OCI-LY3 (cell line): ENCODE data around the gene TMEM233.

Experiments
- H2AFZ ChIP-seq: fragments of 200-600, 300-600 bp; shearing (Covaris generic); 2 replicates; pipeline ENCODE4 v1.6.0; 2014; ENCODE audit warnings: antibody characterized with exemption, low read depth, low read length
- H3K27ac ChIP-seq: fragments of 200-600, 300-600 bp; sonication (generic); 2 replicates; pipeline ENCODE4 v1.5.1; 2014; ENCODE audit warnings: mild to moderate bottlenecking, low read length, moderate library complexity, mixed read lengths
- H3K27me3 ChIP-seq: fragments of 200-600, 300-600 bp; sonication (generic); 2 replicates; pipeline ENCODE4 v1.6.1; 2014; ENCODE audit warnings: low read depth, low read length, mixed read lengths
- H3K36me3 ChIP-seq: fragments of 200-600, 300-600 bp; sonication (generic); replicated peaks from 2 replicates; pipeline ENCODE3; 2014; ENCODE audit warnings: low read depth, low read length, mixed read lengths
- H3K4me1 ChIP-seq: fragments of 300-600, 200-600 bp; sonication (generic); 2 replicates; pipeline ENCODE4 v1.6.1; 2014; ENCODE audit warnings: low read length, mixed read lengths
- H3K4me2 ChIP-seq: fragments of 200-600, 300-600 bp; sonication (generic); 2 replicates; pipeline ENCODE4 v1.6.1; 2014; ENCODE audit warnings: low read length, mixed read lengths
- H3K4me3 ChIP-seq: fragments of 300-600, 200-600 bp; sonication (generic); 2 replicates; pipeline ENCODE4 v1.5.1; 2014; ENCODE audit warnings: antibody characterized with exemption, mild to moderate bottlenecking, low read length, moderate library complexity
- H3K79me2 ChIP-seq: fragments of 300-600, 200-600 bp; shearing (Covaris generic); 2 replicates; pipeline ENCODE4 v1.6.1; 2014; ENCODE audit warnings: mild to moderate bottlenecking, low read length, mixed read lengths
- H3K9ac ChIP-seq: fragments of 300-600, 200-600 bp; shearing (Covaris generic); 2 replicates; pipeline ENCODE4 v1.6.0; 2014; ENCODE audit warnings: mild to moderate bottlenecking, low read length, moderate library complexity
- H3K9me3 ChIP-seq: fragments of 200-600, 300-600 bp; shearing (Covaris generic); 2 replicates; pipeline ENCODE4 v1.6.1; 2014; ENCODE audit warnings: low read length, mixed read lengths; ENCODE audit not compliant: insufficient read depth
- H4K20me1 ChIP-seq: fragments of 200-600, 300-600 bp; sonication (generic); 2 replicates; pipeline ENCODE4 v1.6.1; 2016; ENCODE audit warnings: low read length, mixed read lengths; ENCODE audit not compliant: insufficient read depth
- CTCF ChIP-seq: fragments of 200-600, 300-600 bp; sonication (generic); IDR thresholded peaks from 2 replicates; pipeline ENCODE4 v1.5.1; 2014; ENCODE audit warnings: antibody characterized with exemption, low read length, low read depth
- EZH2phosphoT487 ChIP-seq: fragments of 200-600 bp; shearing (Covaris generic); IDR thresholded peaks from 2 replicates; pipeline ENCODE4 v1.6.1; 2018; ENCODE audit warnings: antibody characterized with exemption, mixed run types, low read depth

The TMEM233 gene

DNA sequence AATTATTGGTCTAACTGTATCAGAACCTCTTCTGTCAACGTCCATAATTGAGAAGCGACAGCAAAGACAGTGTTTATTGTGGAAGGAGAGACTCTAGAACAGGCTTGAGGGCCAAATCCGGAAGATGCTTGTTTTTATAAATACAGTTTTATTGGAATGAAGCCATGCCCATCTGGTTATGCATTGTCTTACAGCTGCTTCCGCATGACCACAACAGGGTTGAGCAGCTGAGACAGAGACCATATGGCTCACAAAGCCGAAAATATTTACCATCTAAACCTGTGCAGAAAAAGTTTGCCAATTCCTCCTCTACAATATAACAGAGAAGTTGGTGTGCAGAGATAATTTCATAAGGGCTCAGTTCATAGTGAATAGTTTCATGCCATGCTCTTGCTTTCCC is 98.8 kb downstream of the TMEM233 start:
- Histone ChIP-seq H3K9ac (no peak overlapping the region), H2AFZ (no peak overlapping the region), H3K4me3 (no peak overlapping the region), H3K27me3 (no peaks in the 10 kb centered on the region), H4K20me1 (no peaks in the 10 kb centered on the region), H3K4me2 (no peak overlapping the region), H3K79me2 (no peaks in the 10 kb centered on the region), H3K27ac (no peak overlapping the region), H3K36me3 (peaks cover 13% of the 10 kb centered on the region), H3K9me3 (no peaks in the 10 kb centered on the region), H3K4me1 (no peaks in the 10 kb centered on the region)
- TF ChIP-seq EZH2phosphoT487 (no peak), CTCF (no peak)
